Type B pancreatic cell (in vitro differentiated cells): Measurements from ENCODE around the gene C22orf31. TPM values are rescaled to one million over a fixed set of nuclear protein-coding genes. Genes with fewer than 3 reads are reported as not detected.

Experiments used
- DNase-seq: peaks from one replicate; pipeline ENCODE4 v3.0.0; 2021; ENCODE audit warnings: mixed read lengths; ENCODE audit not compliant: unreplicated experiment; ENCODE audit errors: extremely low spot score
- H3K27ac Mint-ChIP-seq: 2 replicates; pipeline ENCODE4 v1.8.0; 2021; ENCODE audit warnings: mild to moderate bottlenecking, mixed read lengths
- H3K27me3 Mint-ChIP-seq: 2 replicates; pipeline ENCODE4 v1.8.0; 2021; ENCODE audit warnings: mixed read lengths
- H3K36me3 Mint-ChIP-seq: 2 replicates; pipeline ENCODE4 v1.8.0; 2021; ENCODE audit warnings: mixed read lengths
- H3K4me1 Mint-ChIP-seq: one replicate; pipeline ENCODE4 v1.8.0; 2021; ENCODE audit warnings: mixed read lengths; ENCODE audit not compliant: unreplicated experiment
- H3K4me3 Mint-ChIP-seq: 2 replicates; pipeline ENCODE4 v1.8.0; 2021; ENCODE audit warnings: mild to moderate bottlenecking, mixed read lengths
- H3K9me3 Mint-ChIP-seq: 2 replicates; pipeline ENCODE4 v1.8.0; 2021; ENCODE audit warnings: mixed read lengths
- total RNA-seq: library from RNA; stranded (reverse); gene quantifications from 2 replicates; pipeline ENCODE4 v1.2.1, GENCODE V29; 2021; ENCODE audit warnings: low replicate concordance
- TF ChIP-seq, protein P1 (sequence below): fragments of 200-600 bp; sonication (generic); conservative IDR thresholded peaks from 2 replicates; pipeline ENCODE4 v1.5.0; 2021; ENCODE audit warnings: antibody characterized with exemption, mild to moderate bottlenecking

The C22orf31 gene
- total RNA-seq, 1 donor from 2014 or later: 0.63 TPM

GRCh38 chr22:29093501-29094300 is 32.1 kb upstream of the C22orf31 start:
- H3K4me1 Mint-ChIP-seq: peaks cover 60% of the 10 kb centered on the region
- no peak overlapping the region for H3K27ac Mint-ChIP-seq
- H3K36me3 Mint-ChIP-seq: peaks cover 12% of the 10 kb centered on the region
- no peak overlapping the region for H3K4me3 Mint-ChIP-seq
- H3K9me3 Mint-ChIP-seq: no peaks in the 10 kb centered on the region
- no peak for DNase-seq
- H3K27me3 Mint-ChIP-seq: no peaks in the 10 kb centered on the region
- TF ChIP-seq, protein P1, sequence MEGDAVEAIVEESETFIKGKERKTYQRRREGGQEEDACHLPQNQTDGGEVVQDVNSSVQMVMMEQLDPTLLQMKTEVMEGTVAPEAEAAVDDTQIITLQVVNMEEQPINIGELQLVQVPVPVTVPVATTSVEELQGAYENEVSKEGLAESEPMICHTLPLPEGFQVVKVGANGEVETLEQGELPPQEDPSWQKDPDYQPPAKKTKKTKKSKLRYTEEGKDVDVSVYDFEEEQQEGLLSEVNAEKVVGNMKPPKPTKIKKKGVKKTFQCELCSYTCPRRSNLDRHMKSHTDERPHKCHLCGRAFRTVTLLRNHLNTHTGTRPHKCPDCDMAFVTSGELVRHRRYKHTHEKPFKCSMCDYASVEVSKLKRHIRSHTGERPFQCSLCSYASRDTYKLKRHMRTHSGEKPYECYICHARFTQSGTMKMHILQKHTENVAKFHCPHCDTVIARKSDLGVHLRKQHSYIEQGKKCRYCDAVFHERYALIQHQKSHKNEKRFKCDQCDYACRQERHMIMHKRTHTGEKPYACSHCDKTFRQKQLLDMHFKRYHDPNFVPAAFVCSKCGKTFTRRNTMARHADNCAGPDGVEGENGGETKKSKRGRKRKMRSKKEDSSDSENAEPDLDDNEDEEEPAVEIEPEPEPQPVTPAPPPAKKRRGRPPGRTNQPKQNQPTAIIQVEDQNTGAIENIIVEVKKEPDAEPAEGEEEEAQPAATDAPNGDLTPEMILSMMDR: no peak

DNA sequence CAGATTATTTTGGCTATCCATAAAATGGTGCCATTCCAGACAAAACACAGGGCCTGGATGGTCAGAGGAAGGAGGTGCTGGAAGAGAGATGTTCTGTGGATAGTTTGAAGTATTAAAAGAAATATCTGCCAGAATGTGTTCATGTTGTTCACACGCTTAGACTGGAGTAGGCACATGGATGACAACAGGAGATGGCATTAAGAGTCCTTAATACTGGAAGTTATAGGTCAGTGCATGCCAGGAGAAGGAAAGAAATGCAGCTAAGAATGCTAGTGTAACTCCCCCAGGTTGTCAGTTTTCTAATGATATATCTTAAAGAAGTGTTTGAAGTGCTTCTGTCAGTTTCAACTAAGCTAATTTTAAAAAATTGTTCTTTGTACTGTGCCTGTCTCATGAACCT is 31.4 kb upstream of the C22orf31 start:
- no peaks in the 10 kb centered on the region for H3K9me3 Mint-ChIP-seq
- DNase-seq: no peak
- no peak overlapping the region for H3K27ac Mint-ChIP-seq
- H3K4me3 Mint-ChIP-seq: no peak overlapping the region
- TF ChIP-seq, protein P1: no peak
- peaks cover 57% of the 10 kb centered on the region for H3K4me1 Mint-ChIP-seq
- H3K36me3 Mint-ChIP-seq: peaks cover 8% of the 10 kb centered on the region
- H3K27me3 Mint-ChIP-seq: no peaks in the 10 kb centered on the region

DNA sequence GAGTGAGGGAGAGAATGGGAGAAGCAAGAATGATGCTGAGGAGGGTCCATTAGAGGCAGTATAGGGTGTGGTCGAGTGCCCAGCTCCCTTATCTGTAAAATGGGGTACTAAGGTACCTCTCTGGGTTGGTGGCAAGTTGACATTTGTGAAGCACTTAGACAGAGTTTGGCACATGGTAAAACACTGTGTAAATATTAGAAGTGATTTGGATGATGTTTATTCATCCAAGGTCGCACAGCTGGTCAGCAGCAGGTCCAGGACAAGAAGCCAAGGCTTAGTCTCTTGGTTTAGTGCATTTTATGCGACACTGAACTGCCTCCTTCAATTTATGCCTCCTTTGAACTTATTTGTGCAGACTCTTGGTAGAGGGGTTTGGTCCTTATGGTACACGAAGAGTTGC is 30.6 kb upstream of the C22orf31 start:
- no peaks in the 10 kb centered on the region for H3K27me3 Mint-ChIP-seq
- TF ChIP-seq, protein P1: no peak
- H3K9me3 Mint-ChIP-seq: no peaks in the 10 kb centered on the region
- H3K4me1 Mint-ChIP-seq: peaks cover 52% of the 10 kb centered on the region
- H3K27ac Mint-ChIP-seq: no peak overlapping the region
- no peak overlapping the region for H3K4me3 Mint-ChIP-seq
- DNase-seq: no peak
- peaks cover 8% of the 10 kb centered on the region for H3K36me3 Mint-ChIP-seq

- no peak overlapping the region for H3K4me3 Mint-ChIP-seq
- H3K4me1 Mint-ChIP-seq: peaks cover 39% of the 10 kb centered on the region
- no peaks in the 10 kb centered on the region for H3K27me3 Mint-ChIP-seq
- H3K36me3 Mint-ChIP-seq: peaks cover 8% of the 10 kb centered on the region
- TF ChIP-seq, protein P1: no peak
- DNase-seq: no peak
- no peak overlapping the region for H3K27ac Mint-ChIP-seq
- no peaks in the 10 kb centered on the region for H3K9me3 Mint-ChIP-seq
Measured at GRCh38 chr22:29090039-29090438, 28.4 kb upstream of the C22orf31 start.

- Mint-ChIP-seq H3K4me1 (peaks cover 39% of the 10 kb centered on the region), H3K9me3 (no peaks in the 10 kb centered on the region), H3K27me3 (no peaks in the 10 kb centered on the region), H3K27ac (no peak overlapping the region), H3K4me3 (no peak overlapping the region), H3K36me3 (peaks cover 8% of the 10 kb centered on the region)
- TF ChIP-seq, protein P1: no peak
- no peak for DNase-seq
Measured at GRCh38 chr22:29089507-29089906, 27.9 kb upstream of the C22orf31 start.
